GM12878 (cell line): ENCODE measurements around the gene GLI1. TPM values are rescaled to one million over a fixed set of nuclear protein-coding genes. Genes with fewer than 3 reads are reported as not detected.

Experiments
- BCL11A ChIP-seq: IDR thresholded peaks from 2 replicates; pipeline ENCODE4 v1.6.1; 2011; ENCODE audit warnings: low read depth, low read length
- BMI1 ChIP-seq: fragments of 450-650 bp; IDR thresholded peaks from 2 replicates; pipeline ENCODE4 v1.6.1; 2016; ENCODE audit warnings: mild to moderate bottlenecking, moderate library complexity, borderline replicate concordance
- EGR1 ChIP-seq, 2 experiments: IDR thresholded peaks; 1 replicate in 1 of 2; 2 replicates in 1 of 2; pipeline ENCODE4 v1.6.1; 2011 to 2012; ENCODE audit warnings: low read depth in 2 of 2, low read length in 2 of 2, borderline replicate concordance in 1 of 2, mild to moderate bottlenecking in 1 of 2, moderate library complexity in 1 of 2
- GABPA ChIP-seq: IDR thresholded peaks from 2 replicates; pipeline ENCODE4 v1.6.1; 2014; ENCODE audit warnings: antibody characterized with exemption, low read depth, mild to moderate bottlenecking, inconsistent platforms
- HCFC1 ChIP-seq: fragments of 150-350 bp; IDR thresholded peaks from 2 replicates; pipeline ENCODE4 v1.6.1; 2014; ENCODE audit warnings: low read length
- IRF4 ChIP-seq: IDR thresholded peaks from 2 replicates; pipeline ENCODE4 v1.6.1; 2011; ENCODE audit warnings: low read depth, low read length
- JUND ChIP-seq: IDR thresholded peaks from 2 replicates; pipeline ENCODE4 v1.6.1; 2012; ENCODE audit warnings: low read depth, mild to moderate bottlenecking, low read length, improper control_type of control experiment, moderate library complexity
- NR2C1 ChIP-seq: fragments of 450-650 bp; IDR thresholded peaks from 2 replicates; pipeline ENCODE4 v1.6.1; 2017; ENCODE audit warnings: antibody characterized with exemption, mild to moderate bottlenecking, moderate library complexity
- PML ChIP-seq: IDR thresholded peaks from 2 replicates; pipeline ENCODE4 v1.6.1; 2012; ENCODE audit warnings: low read length, inconsistent platforms
- POLR2A ChIP-seq: IDR thresholded peaks from 2 replicates; pipeline ENCODE4 v1.6.1; 2011; ENCODE audit warnings: low read depth, mild to moderate bottlenecking, low read length
- RB1 ChIP-seq: fragments of 450-650 bp; formaldehyde crosslinking; IDR thresholded peaks from 2 replicates; pipeline ENCODE4 v1.6.1; 2017; ENCODE audit warnings: mild to moderate bottlenecking, borderline replicate concordance
- RELA ChIP-seq: fragments of 450-650 bp; IDR thresholded peaks from 2 replicates; pipeline ENCODE4 v1.8.0; 2014; ENCODE audit warnings: borderline replicate concordance; ENCODE audit not compliant: partially characterized antibody
- RUNX3 ChIP-seq: IDR thresholded peaks from 2 replicates; pipeline ENCODE4 v1.6.1; 2012; ENCODE audit warnings: low read length, inconsistent platforms
- SIX5 ChIP-seq: IDR thresholded peaks from 2 replicates; pipeline ENCODE4 v1.6.1; 2011; ENCODE audit warnings: mild to moderate bottlenecking, low read depth, low read length, moderate library complexity; ENCODE audit not compliant: severe bottlenecking
- STAT1 ChIP-seq: fragments of 450-650 bp; conservative IDR thresholded peaks from 2 replicates; pipeline ENCODE4 v1.6.1; 2014; ENCODE audit warnings: antibody characterized with exemption, mild to moderate bottlenecking
- TBL1XR1 ChIP-seq: IDR thresholded peaks from 2 replicates; pipeline ENCODE4 v1.6.1; 2012; ENCODE audit warnings: low read depth, low read length, improper control_type of control experiment
- ZNF207 ChIP-seq: fragments of 450-650 bp; IDR thresholded peaks from 2 replicates; pipeline ENCODE4 v1.6.1; 2014; ENCODE audit warnings: antibody characterized with exemption, mild to moderate bottlenecking, borderline replicate concordance
- ZNF622 ChIP-seq: fragments of 450-650 bp; IDR thresholded peaks from 2 replicates; pipeline ENCODE4 v1.6.1; 2017; ENCODE audit warnings: mild to moderate bottlenecking, inconsistent platforms
- ZSCAN29 ChIP-seq: fragments of 450-650 bp; IDR thresholded peaks from 2 replicates; pipeline ENCODE4 v1.6.1; 2017; ENCODE audit warnings: mild to moderate bottlenecking, moderate library complexity
- polyA plus RNA-seq, 11 experiments: library from polyadenylated mRNA; depleted of rRNA in 4 of 11; unstranded in 6 of 11; stranded (reverse) in 5 of 11; fragments of >200 nt; fragmentation: Nextera tagmentation in 4 of 11; fragmentation: Illumina TruSeq in 1 of 11; extraction: Ambion mirVana in 4 of 11; extraction: Trizol in 1 of 11; gene quantifications; 1 replicate in 1 of 11; 2 replicates in 10 of 11; pipeline versions ENCODE4 v1.2.1 to v1.2.3, GENCODE V29; 2011 to 2016; ENCODE audit warnings: inconsistent platforms in 2 of 11, missing spikeins in 2 of 11, low read depth in 1 of 11
- total RNA-seq, 4 experiments: library from RNA; depleted of rRNA in 3 of 4; stranded (reverse); fragments of >200 nt in 3 of 4; fragmentation: Illumina TruSeq in 1 of 4; extraction: Trizol in 1 of 4; gene quantifications; 2 replicates each; pipeline versions ENCODE4 v1.2.1 to v1.2.3, GENCODE V29; 2013 to 2021
- TF ChIP-seq, protein P1 (sequence below): fragments of 450-650 bp; IDR thresholded peaks from 2 replicates; pipeline ENCODE4 v1.6.1; 2016; ENCODE audit warnings: mild to moderate bottlenecking
- TF ChIP-seq, protein P2 (sequence below): fragments of 450-650 bp; IDR thresholded peaks from 2 replicates; pipeline ENCODE4 v1.6.1; 2018; ENCODE audit warnings: mild to moderate bottlenecking, low read depth, moderate library complexity; ENCODE audit not compliant: partially characterized antibody
- TF ChIP-seq, protein P3 (sequence below): fragments of 450-650 bp; IDR thresholded peaks from 2 replicates; pipeline ENCODE4 v1.6.1; 2017; ENCODE audit warnings: borderline replicate concordance

Gene GLI1
- total and polyA plus RNA-seq, 10 of the 15 experiments (the other 5 are each of a cell fraction or from before 2014, with no cell fraction given) = 0.27 to 1.2 (median 0.49) TPM

DNA sequence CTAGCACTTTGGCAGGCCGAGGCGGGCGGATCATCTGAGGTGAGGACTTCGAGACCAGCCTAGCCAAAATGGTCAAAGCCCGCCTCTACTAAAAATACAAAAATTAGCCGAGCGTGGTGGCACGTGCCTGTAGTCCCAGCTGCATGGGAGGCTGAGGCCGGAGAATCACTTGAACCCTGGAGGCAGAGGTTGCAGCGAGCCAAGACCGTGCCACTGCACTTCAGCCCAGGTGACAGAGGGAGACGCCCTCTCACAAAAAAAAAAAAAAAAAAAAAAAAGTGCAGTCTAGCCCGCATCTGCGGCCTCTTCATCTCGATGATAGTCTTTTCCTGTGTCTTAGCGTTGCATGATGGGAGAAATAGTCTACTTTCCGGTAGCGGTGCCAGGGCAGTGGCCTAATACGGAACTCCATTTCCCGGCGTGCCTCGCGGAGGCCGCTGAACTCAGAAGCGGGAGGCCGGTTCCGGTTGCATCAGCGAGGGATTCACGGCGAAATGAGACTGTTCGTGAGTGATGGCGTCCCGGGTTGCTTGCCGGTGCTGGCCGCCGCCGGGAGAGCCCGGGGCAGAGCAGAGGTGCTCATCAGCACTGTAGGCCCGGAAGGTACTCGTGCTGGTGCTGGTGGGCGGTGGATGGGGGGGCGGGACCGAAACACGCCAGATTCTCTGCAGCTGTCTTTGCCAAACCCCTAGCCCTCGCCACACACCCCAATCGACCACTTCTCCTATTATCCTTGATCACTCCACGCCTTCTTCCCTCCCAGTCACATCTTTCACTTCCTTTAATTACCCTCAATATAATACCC lies 28.2 kb downstream of the GLI1 start, which contains the start of gene MARS1 (continued):
- TF ChIP-seq EGR1 (IDR thresholded peaks at IDR 0.05; ENCODE audit: borderline replicate concordance in 1 of 2, low read depth in 2 of 2, low read length in 2 of 2) (peak in 1 of 2 experiments; percentile 9; a peak in 1 of 3 replicates), RB1 (0 out of 2 replicates have a peak, but pooled peaks have one; percentile 64), IRF4 (no peak), BMI1 (no peak), ZNF207 (peak; percentile 55; the same call in 1 of the 2 replicates), BCL11A (no peak; the same call in 1 of the 2 replicates), POLR2A (peak; percentile 95), GABPA (peak; percentile 94), ZNF622 (no peak), ZSCAN29 (no peak), SIX5 (peak; percentile 89), STAT1 (no peak), RELA (no peak), JUND (no peak), NR2C1 (peak; percentile 93), RUNX3 (peak; percentile 77), HCFC1 (peak; percentile 95), TBL1XR1 (peak; percentile 21; the same call in 1 of the 2 replicates), PML (peak; percentile 78; the same call in 1 of the 2 replicates)
- TF ChIP-seq, protein P1, sequence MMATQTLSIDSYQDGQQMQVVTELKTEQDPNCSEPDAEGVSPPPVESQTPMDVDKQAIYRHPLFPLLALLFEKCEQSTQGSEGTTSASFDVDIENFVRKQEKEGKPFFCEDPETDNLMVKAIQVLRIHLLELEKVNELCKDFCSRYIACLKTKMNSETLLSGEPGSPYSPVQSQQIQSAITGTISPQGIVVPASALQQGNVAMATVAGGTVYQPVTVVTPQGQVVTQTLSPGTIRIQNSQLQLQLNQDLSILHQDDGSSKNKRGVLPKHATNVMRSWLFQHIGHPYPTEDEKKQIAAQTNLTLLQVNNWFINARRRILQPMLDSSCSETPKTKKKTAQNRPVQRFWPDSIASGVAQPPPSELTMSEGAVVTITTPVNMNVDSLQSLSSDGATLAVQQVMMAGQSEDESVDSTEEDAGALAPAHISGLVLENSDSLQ = peak; percentile 46; the same call in 1 of the 2 replicates
- TF ChIP-seq, protein P2, sequence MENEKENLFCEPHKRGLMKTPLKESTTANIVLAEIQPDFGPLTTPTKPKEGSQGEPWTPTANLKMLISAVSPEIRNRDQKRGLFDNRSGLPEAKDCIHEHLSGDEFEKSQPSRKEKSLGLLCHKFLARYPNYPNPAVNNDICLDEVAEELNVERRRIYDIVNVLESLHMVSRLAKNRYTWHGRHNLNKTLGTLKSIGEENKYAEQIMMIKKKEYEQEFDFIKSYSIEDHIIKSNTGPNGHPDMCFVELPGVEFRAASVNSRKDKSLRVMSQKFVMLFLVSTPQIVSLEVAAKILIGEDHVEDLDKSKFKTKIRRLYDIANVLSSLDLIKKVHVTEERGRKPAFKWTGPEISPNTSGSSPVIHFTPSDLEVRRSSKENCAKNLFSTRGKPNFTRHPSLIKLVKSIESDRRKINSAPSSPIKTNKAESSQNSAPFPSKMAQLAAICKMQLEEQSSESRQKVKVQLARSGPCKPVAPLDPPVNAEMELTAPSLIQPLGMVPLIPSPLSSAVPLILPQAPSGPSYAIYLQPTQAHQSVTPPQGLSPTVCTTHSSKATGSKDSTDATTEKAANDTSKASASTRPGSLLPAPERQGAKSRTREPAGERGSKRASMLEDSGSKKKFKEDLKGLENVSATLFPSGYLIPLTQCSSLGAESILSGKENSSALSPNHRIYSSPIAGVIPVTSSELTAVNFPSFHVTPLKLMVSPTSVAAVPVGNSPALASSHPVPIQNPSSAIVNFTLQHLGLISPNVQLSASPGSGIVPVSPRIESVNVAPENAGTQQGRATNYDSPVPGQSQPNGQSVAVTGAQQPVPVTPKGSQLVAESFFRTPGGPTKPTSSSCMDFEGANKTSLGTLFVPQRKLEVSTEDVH = peak; percentile 78
- TF ChIP-seq, protein P3, sequence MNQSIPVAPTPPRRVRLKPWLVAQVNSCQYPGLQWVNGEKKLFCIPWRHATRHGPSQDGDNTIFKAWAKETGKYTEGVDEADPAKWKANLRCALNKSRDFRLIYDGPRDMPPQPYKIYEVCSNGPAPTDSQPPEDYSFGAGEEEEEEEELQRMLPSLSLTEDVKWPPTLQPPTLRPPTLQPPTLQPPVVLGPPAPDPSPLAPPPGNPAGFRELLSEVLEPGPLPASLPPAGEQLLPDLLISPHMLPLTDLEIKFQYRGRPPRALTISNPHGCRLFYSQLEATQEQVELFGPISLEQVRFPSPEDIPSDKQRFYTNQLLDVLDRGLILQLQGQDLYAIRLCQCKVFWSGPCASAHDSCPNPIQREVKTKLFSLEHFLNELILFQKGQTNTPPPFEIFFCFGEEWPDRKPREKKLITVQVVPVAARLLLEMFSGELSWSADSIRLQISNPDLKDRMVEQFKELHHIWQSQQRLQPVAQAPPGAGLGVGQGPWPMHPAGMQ = no peak
